H1 (cell line): Measurements from ENCODE around the gene GAK. TPM values are rescaled to one million over a fixed set of nuclear protein-coding genes. Genes with fewer than 3 reads are reported as not detected.

Experiments
- CTCF ChIA-PET: fragments of 300-600 bp; sonication (Branson Sonifier 250); formaldehyde crosslinking; loops from one replicate; lab custom pipeline; 2021; ENCODE audit not compliant: partially characterized antibody; lab: Charles Lee
- POLR2A ChIA-PET: fragments of 300-600 bp; sonication (Branson Sonifier 250); formaldehyde crosslinking; loops from one replicate; lab custom pipeline; 2021; ENCODE audit warnings: inconsistent platforms; ENCODE audit not compliant: partially characterized antibody; lab: Charles Lee
- DNase-seq, 2 experiments: peaks; one replicate each; pipeline versions ENCODE4 v3.0.0 to v3.0.0-alpha.2; 2010 to 2022; ENCODE audit warnings: low spot score in 2 of 2, low read depth in 1 of 2, mixed read lengths in 1 of 2
- FAIRE-seq: peaks from 2 replicates; lab custom pipeline; 2011; peaks lifted over from hg19 to GRCh38; lab: Jason Lieb, UNC
- H2AFZ ChIP-seq: 2 replicates; pipeline ENCODE4 v1.8.1; 2012; ENCODE audit warnings: low read length, inconsistent platforms
- H2AK5ac ChIP-seq: 2 replicates; pipeline ENCODE4 v1.6.1; 2013; ENCODE audit warnings: low read depth, low read length
- H2BK120ac ChIP-seq: replicated peaks from 2 replicates; pipeline ENCODE3; 2013; ENCODE audit warnings: low read depth, low read length, inconsistent platforms
- H2BK12ac ChIP-seq: 2 replicates; pipeline ENCODE4 v1.6.1; 2013; ENCODE audit warnings: low read depth, low read length
- H2BK15ac ChIP-seq: 2 replicates; pipeline ENCODE4 v1.6.1; 2013; ENCODE audit warnings: low read length
- H2BK20ac ChIP-seq: 2 replicates; pipeline ENCODE4 v1.6.1; 2013; ENCODE audit warnings: low read length
- H2BK5ac ChIP-seq: 2 replicates; pipeline ENCODE4 v1.6.1; 2013; ENCODE audit warnings: low read depth, low read length
- H3K14ac ChIP-seq: 2 replicates; pipeline ENCODE4 v1.6.1; 2013; ENCODE audit warnings: inconsistent platforms; ENCODE audit not compliant: insufficient read length
- H3K18ac ChIP-seq: 2 replicates; pipeline ENCODE4 v1.6.1; 2013; ENCODE audit warnings: low read length; ENCODE audit errors: extremely low read depth
- H3K23ac ChIP-seq: 2 replicates; pipeline ENCODE4 v1.6.1; 2013; ENCODE audit warnings: inconsistent platforms; ENCODE audit not compliant: insufficient read length
- H3K23me2 ChIP-seq: 2 replicates; pipeline ENCODE4 v1.6.1; 2013; ENCODE audit warnings: low read depth, low read length
- H3K27ac ChIP-seq: 2 replicates; pipeline ENCODE4 v1.6.1; 2011; ENCODE audit warnings: low read depth, low read length, inconsistent platforms
- H3K27me3 ChIP-seq, 4 experiments: replicated peaks in 1 of 4; 1 replicate in 1 of 4; 2 replicates in 3 of 4; pipeline versions ENCODE4 v1.6.1 to v1.8.1; 2011 to 2013; ENCODE audit warnings: low read length in 3 of 4, mild to moderate bottlenecking in 3 of 4, inconsistent platforms in 2 of 4, mixed read lengths in 2 of 4, moderate library complexity in 1 of 4; ENCODE audit not compliant: control insufficient read depth in 3 of 4, insufficient read depth in 3 of 4; ENCODE audit errors: extremely low read depth in 1 of 4
- H3K36me3 ChIP-seq, 4 experiments: 2 replicates each; pipeline versions ENCODE4 v1.6.1 to v1.8.1; 2011 to 2013; ENCODE audit warnings: mild to moderate bottlenecking in 4 of 4, low read length in 3 of 4, moderate library complexity in 2 of 4, control low read depth in 1 of 4, inconsistent platforms in 1 of 4; ENCODE audit not compliant: insufficient read depth in 4 of 4, control insufficient read depth in 2 of 4
- H3K4ac ChIP-seq: replicated peaks from 2 replicates; pipeline ENCODE3; 2013; ENCODE audit warnings: low read length, low read depth, mixed read lengths, inconsistent platforms; ENCODE audit not compliant: insufficient read length
- H3K4me1 ChIP-seq, 4 experiments: replicated peaks in 1 of 4; 1 replicate in 1 of 4; 2 replicates in 3 of 4; pipeline versions ENCODE4 v1.6.1 to v1.8.1; 2011 to 2013; ENCODE audit warnings: low read length in 3 of 4, inconsistent platforms in 2 of 4, mixed read lengths in 1 of 4; ENCODE audit not compliant: insufficient read depth in 4 of 4, control insufficient read depth in 3 of 4
- H3K4me2 ChIP-seq, 2 experiments: 2 replicates each; pipeline versions ENCODE4 v1.6.1 to v1.8.1; 2011 to 2013; ENCODE audit warnings: low read depth in 2 of 2, low read length in 2 of 2, control low read depth in 1 of 2, inconsistent platforms in 1 of 2, mild to moderate bottlenecking in 1 of 2; ENCODE audit not compliant: insufficient read depth in 1 of 2
- H3K4me3 ChIP-seq, 4 experiments: fragments of 200-600, 300-600 bp in 1 of 4; sonication (generic), shearing (Covaris generic), sonication (Bioruptor Twin) in 1 of 4; 2 replicates each; pipeline versions ENCODE4 v1.5.1 to v1.8.1; 2011 to 2016; ENCODE audit warnings: low read length in 4 of 4, low read depth in 3 of 4, control low read depth in 2 of 4, inconsistent platforms in 2 of 4, mild to moderate bottlenecking in 2 of 4, mixed read lengths in 1 of 4, moderate library complexity in 1 of 4; ENCODE audit not compliant: insufficient read depth in 2 of 4; ENCODE audit errors: extremely low read depth in 1 of 4
- H3K56ac ChIP-seq: replicated peaks from 2 replicates; pipeline ENCODE3; 2013; ENCODE audit warnings: low read depth, mild to moderate bottlenecking, mixed read lengths, low read length, inconsistent platforms; ENCODE audit not compliant: insufficient read length
- H3K79me1 ChIP-seq: 2 replicates; pipeline ENCODE4 v1.6.1; 2013; ENCODE audit warnings: low read depth, low read length, control low read depth
- H3K79me2 ChIP-seq, 2 experiments: 2 replicates each; pipeline versions ENCODE4 v1.6.1 to v1.8.1; 2012 to 2013; ENCODE audit warnings: low read length in 2 of 2, mild to moderate bottlenecking in 2 of 2, inconsistent platforms in 1 of 2; ENCODE audit not compliant: insufficient read depth in 2 of 2, control insufficient read depth in 1 of 2
- H3K9ac ChIP-seq, 4 experiments: replicated peaks in 1 of 4; 1 replicate in 1 of 4; 2 replicates in 3 of 4; pipeline versions ENCODE4 v1.6.1 to v1.8.1; 2011 to 2013; ENCODE audit warnings: low read depth in 3 of 4, low read length in 3 of 4, control low read depth in 2 of 4, mild to moderate bottlenecking in 2 of 4, moderate library complexity in 2 of 4, inconsistent platforms in 1 of 4; ENCODE audit errors: extremely low read depth in 1 of 4
- H3K9me3 ChIP-seq, 2 experiments: 2 replicates each; pipeline versions ENCODE4 v1.6.1 to v1.8.1; 2012 to 2013; ENCODE audit warnings: mild to moderate bottlenecking in 2 of 2, moderate library complexity in 2 of 2, control low read depth in 1 of 2, inconsistent platforms in 1 of 2, low read depth in 1 of 2, low read length in 1 of 2, mixed read lengths in 1 of 2; ENCODE audit not compliant: insufficient read depth in 2 of 2
- H4K20me1 ChIP-seq, 2 experiments: replicated peaks in 1 of 2; 2 replicates each; pipeline versions ENCODE3 to v1.8.1; 2011 to 2013; ENCODE audit warnings: inconsistent platforms in 2 of 2, low read length in 2 of 2, mild to moderate bottlenecking in 1 of 2; ENCODE audit not compliant: insufficient read depth in 2 of 2, control insufficient read depth in 1 of 2
- H4K5ac ChIP-seq: 2 replicates; pipeline ENCODE4 v1.6.1; 2013; ENCODE audit warnings: low read length, low read depth, mixed read lengths, inconsistent platforms; ENCODE audit not compliant: insufficient read length
- H4K8ac ChIP-seq: 2 replicates; pipeline ENCODE4 v1.8.0; 2013; ENCODE audit warnings: mild to moderate bottlenecking, moderate library complexity, low read length, inconsistent platforms; ENCODE audit not compliant: insufficient read depth; ENCODE audit errors: extremely low read depth
- H4K91ac ChIP-seq: replicated peaks from 2 replicates; pipeline ENCODE3; 2013; ENCODE audit warnings: low read length, mixed read lengths, inconsistent platforms; ENCODE audit not compliant: insufficient read length
- CBX5 ChIP-seq: fragments of 300-800, 300-1000 bp; sonication (generic); IDR thresholded peaks from 2 replicates; pipeline ENCODE4 v1.7.1; 2016; ENCODE audit warnings: antibody characterized with exemption, low read length, low read depth
- CBX8 ChIP-seq: fragments of 300-800, 300-1000 bp; sonication (generic); IDR thresholded peaks from 2 replicates; pipeline ENCODE4 v1.7.1; 2016; ENCODE audit warnings: low read depth, low read length, borderline replicate concordance
- GTF2F1 ChIP-seq: IDR thresholded peaks from 2 replicates; pipeline ENCODE4 v1.6.1; 2012; ENCODE audit warnings: low read depth, low read length, improper control_type of control experiment, borderline replicate concordance
- HDAC2 ChIP-seq, 2 experiments: fragments of 300-600 bp in 1 of 2; sonication (generic) in 1 of 2; IDR thresholded peaks; 2 replicates each; pipeline ENCODE4 v1.6.1; 2011 to 2012; ENCODE audit warnings: low read depth in 2 of 2, low read length in 2 of 2, mild to moderate bottlenecking in 2 of 2, moderate library complexity in 2 of 2, borderline replicate concordance in 1 of 2, inconsistent platforms in 1 of 2
- RBBP5 ChIP-seq: IDR thresholded peaks from 2 replicates; pipeline ENCODE4 v1.7.1; 2012; ENCODE audit warnings: low read depth, mild to moderate bottlenecking, inconsistent platforms, low read length, moderate library complexity, borderline replicate concordance
- TAF7 ChIP-seq: optimal IDR thresholded peaks from 2 replicates; pipeline ENCODE3; 2011; ENCODE audit warnings: low read depth, mild to moderate bottlenecking, inconsistent platforms, low read length, moderate library complexity, borderline replicate concordance
- TCF12 ChIP-seq: IDR thresholded peaks from 2 replicates; pipeline ENCODE4 v1.6.1; 2011; ENCODE audit warnings: low read depth, mild to moderate bottlenecking, low read length
- ZNF274 ChIP-seq: IDR thresholded peaks from 2 replicates; pipeline ENCODE4 v1.7.0; 2012; ENCODE audit warnings: low read length, borderline replicate concordance; ENCODE audit errors: extremely low read depth
- WGBS, 2 experiments: shearing (Covaris generic) in 1 of 2; methylation state at CpG; one replicate each; pipeline versions ENCODE4 v1.1.6 to v1.1.7; 2013 to 2015; ENCODE audit warnings: low lambda C conversion rate in 2 of 2, mixed read lengths in 2 of 2, inconsistent platforms in 1 of 2, low coverage in 1 of 2, missing lambda C conversion rate in 1 of 2; ENCODE audit not compliant: insufficient replicate concordance in 2 of 2, insufficient coverage in 1 of 2, insufficient read length in 1 of 2; ENCODE audit errors: extremely low coverage in 1 of 2, missing lambda C conversion rate in 1 of 2; 5-methylcytosine and 5-hydroxymethylcytosine counted together
- polyA plus RNA-seq, 7 experiments: library from polyadenylated mRNA; depleted of rRNA in 3 of 7; stranded (reverse) in 5 of 7; unstranded in 2 of 7; fragments of >200 nt in 5 of 7; fragments of 200-250 nt in 2 of 7; gene quantifications; 1 replicate in 5 of 7; 2 replicates in 1 of 7; 4 replicates in 1 of 7; pipeline versions ENCODE4 v1.2.1 to v1.2.3, GENCODE V29; 2011 to 2013; ENCODE audit warnings: missing spikeins in 2 of 7, mixed read lengths in 2 of 7
- total RNA-seq: library from RNA; stranded (reverse); fragmentation: NEBNext Ultra II Directional; extraction: Animal tissue kit (Norgen Biotek cat#: 25700); gene quantifications from 2 replicates; pipeline ENCODE4 v1.2.1, GENCODE V29; 2021
- TF ChIP-seq, protein P1 (sequence below): IDR thresholded peaks from 2 replicates; pipeline ENCODE4 v1.6.1; 2012; ENCODE audit warnings: inconsistent platforms
- TF ChIP-seq, protein P2 (sequence below): IDR thresholded peaks from 2 replicates; pipeline ENCODE4 v1.6.1; 2012; ENCODE audit warnings: low read length, inconsistent platforms

GAK gene
- total and polyA plus RNA-seq, 2 of the 8 experiments (the other 6 are each of a cell fraction or from before 2014, with no cell fraction given), result 31.5 to 70.8 TPM

DNA sequence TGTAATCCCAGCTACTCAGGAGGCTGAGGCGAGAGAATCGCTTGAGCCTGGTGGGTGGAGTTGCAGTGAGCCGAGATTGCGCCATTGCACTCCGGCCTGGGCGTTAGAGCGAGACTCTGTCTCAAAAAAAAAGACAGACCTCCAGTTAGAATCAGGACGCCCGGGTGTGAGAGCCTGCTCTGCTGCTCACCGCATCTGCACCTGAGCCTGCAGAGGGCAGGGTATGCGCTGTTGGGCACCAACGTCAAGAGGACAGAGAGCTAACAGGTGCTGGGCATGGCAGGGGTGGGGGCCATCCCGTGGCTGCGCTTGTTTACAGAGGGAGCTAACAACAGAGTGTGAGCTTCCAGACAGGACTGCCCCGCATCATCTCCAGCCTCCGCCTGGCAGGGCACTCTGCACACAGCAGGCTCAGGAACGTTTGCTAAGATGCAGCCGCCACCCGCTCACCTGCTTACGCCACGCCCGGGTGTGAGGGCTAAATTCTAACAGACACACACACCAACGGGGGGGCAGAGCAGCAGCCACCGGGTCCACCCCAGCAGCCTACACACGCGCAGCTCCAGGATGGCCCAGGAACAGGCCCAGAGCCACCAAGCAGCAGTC is 56.2 kb downstream of the GAK start:
- Histone ChIP-seq H3K9ac (no peak overlapping the region), H2AK5ac (no peak overlapping the region), H2BK15ac (no peak overlapping the region), H3K4me3 (no peak overlapping the region), H4K5ac (no peak overlapping the region), H3K18ac (no peak overlapping the region), H2BK120ac (no peak overlapping the region), H2BK5ac (no peak overlapping the region), H3K23me2 (no peaks in the 10 kb centered on the region), H3K4ac (no peak overlapping the region), H3K4me1 (no peaks in the 10 kb centered on the region), H3K9me3 (no peaks in the 10 kb centered on the region), H3K14ac (no peak overlapping the region), H2BK12ac (no peak overlapping the region), H3K27ac (no peak overlapping the region), H2BK20ac (no peak overlapping the region), H2AFZ (no peak overlapping the region), H4K20me1 (peaks cover 1 to 3% of the 10 kb centered on the region in 2 experiments), H3K79me2 (no peaks in the 10 kb centered on the region), H4K8ac (no peak overlapping the region), H3K27me3 (no peaks in the 10 kb centered on the region), H3K23ac (no peak overlapping the region), H3K4me2 (no peak overlapping the region), H3K36me3 (peaks cover 4 to 23% (median 13%) of the 10 kb centered on the region in 4 experiments; a peak in 5 of 8 replicates), H3K79me1 (no peaks in the 10 kb centered on the region), H4K91ac (no peak overlapping the region), H3K56ac (no peak overlapping the region)
- WGBS, 2 experiments, result 92% methylated on average over 26 of the region's 26 CpGs; no CpG with 5 or more reads in 1 of the 2 experiments
- FAIRE-seq, result no peak
- ChIA-PET POLR2A (no interaction called here), CTCF (interaction anchor here (0.7 to 4.4 kb wide), 11 partner anchors 16 to 487 kb away, joined by 3 to 28 read pairs (median 4); no protein-coding TSS in a partner anchor)
- no peak for DNase-seq
- TF ChIP-seq TAF7, result no peak
- no peak for TF ChIP-seq RBBP5
- TF ChIP-seq TCF12, result no peak
- TF ChIP-seq, protein P1, sequence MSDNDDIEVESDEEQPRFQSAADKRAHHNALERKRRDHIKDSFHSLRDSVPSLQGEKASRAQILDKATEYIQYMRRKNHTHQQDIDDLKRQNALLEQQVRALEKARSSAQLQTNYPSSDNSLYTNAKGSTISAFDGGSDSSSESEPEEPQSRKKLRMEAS, result no peak
- TF ChIP-seq GTF2F1, result no peak
- TF ChIP-seq CBX8, result no peak
- TF ChIP-seq CBX5, result no peak
- TF ChIP-seq ZNF274, result no peak
- TF ChIP-seq, protein P2, sequence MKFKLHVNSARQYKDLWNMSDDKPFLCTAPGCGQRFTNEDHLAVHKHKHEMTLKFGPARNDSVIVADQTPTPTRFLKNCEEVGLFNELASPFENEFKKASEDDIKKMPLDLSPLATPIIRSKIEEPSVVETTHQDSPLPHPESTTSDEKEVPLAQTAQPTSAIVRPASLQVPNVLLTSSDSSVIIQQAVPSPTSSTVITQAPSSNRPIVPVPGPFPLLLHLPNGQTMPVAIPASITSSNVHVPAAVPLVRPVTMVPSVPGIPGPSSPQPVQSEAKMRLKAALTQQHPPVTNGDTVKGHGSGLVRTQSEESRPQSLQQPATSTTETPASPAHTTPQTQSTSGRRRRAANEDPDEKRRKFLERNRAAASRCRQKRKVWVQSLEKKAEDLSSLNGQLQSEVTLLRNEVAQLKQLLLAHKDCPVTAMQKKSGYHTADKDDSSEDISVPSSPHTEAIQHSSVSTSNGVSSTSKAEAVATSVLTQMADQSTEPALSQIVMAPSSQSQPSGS, result no peak
- TF ChIP-seq HDAC2 (IDR thresholded peaks at IDR 0.05; ENCODE audit: borderline replicate concordance in 1 of 2, low read depth in 2 of 2, low read length in 2 of 2), result no peak
